ELF-1 (cell line): ENCODE measurements around the gene GRID2IP.
A peak's percentile ranks its signal among the peaks of the same experiment; 100 is the strongest.
"Not testable (repeated sequence)": the region's sequence is repeated elsewhere in the genome, so short reads cannot be mapped to it uniquely, and the experiment has no call there.

Experiments
- DNase-seq: peaks from one replicate; pipeline ENCODE4 v3.0.0-alpha.2; 2016; ENCODE audit warnings: low read depth, low spot score

GRID2IP gene

DNA sequence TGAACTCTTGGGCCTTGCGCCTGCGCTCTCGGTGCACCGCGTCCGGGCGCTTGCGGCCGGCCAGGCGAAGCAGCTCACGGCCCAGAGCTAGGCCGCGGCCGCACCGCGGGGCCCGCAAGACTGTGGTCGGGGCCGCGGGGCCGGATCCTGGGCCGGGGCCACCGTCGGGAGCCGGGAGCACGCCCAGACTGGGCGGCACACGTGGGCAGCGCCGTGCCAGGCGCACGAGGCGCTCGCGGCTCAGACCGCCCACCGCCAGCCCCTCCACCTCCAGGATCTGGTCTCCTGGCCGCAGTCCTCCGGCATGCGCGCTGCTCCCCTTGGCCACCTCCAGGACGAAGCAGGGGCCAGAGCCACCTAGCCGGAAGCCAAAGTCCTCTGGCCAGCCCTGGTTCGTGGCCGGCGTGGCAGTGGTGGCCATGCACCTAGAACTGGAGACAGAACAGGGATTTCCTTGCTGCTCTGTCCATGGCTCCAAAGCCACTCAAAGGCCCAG, at the start of gene GRID2IP:
Gene GRID2IP, minus strand, starts transcription at position 446 of the 496 bp plus-strand sequence. Its CDS starts 25 bp downstream, at position 421.
- no peak for DNase-seq

DNA sequence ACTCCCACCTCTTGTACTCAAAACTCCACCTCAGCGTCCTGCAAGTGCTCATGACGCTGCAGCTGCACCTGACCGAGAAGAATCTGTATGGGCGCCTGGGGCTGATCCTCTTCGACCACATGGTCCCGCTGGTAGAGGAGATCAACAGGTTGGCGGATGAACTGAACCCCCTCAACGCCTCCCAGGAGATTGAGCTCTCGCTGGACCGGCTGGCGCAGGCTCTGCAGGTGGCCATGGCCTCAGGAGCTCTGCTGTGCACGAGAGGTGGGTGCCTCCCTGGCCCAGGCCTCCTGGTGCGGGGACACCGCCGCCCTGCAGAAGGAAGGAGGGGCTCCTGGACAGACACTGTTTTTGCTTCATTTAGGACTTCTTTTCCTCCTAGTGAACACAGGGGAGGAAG, 48.8 kb upstream of the GRID2IP start:
- no peak for DNase-seq

DNA sequence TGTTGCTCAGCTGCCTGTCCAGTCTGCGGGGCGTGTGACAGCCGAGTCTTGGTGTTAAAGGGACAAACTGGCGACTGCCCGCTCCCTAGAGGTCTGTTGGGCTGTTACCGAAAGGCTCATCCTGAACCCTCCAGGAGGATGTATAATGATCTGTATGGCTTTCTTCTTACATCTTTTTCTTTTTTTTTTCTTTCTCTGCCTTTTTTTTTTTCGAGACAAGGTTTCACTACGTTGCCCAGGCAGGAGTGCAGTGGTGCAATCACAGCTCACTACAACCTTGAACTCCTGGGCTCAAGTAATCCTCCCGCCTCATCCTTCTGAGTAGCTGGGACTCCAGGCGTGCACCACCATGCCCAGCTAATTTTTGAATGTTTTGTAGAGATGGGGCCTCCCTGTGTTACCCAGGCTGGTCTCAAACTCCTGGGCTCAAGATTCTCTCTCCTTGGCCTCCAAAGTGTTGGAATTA, 39.4 kb upstream of the GRID2IP start:
- no peak for DNase-seq

DNA sequence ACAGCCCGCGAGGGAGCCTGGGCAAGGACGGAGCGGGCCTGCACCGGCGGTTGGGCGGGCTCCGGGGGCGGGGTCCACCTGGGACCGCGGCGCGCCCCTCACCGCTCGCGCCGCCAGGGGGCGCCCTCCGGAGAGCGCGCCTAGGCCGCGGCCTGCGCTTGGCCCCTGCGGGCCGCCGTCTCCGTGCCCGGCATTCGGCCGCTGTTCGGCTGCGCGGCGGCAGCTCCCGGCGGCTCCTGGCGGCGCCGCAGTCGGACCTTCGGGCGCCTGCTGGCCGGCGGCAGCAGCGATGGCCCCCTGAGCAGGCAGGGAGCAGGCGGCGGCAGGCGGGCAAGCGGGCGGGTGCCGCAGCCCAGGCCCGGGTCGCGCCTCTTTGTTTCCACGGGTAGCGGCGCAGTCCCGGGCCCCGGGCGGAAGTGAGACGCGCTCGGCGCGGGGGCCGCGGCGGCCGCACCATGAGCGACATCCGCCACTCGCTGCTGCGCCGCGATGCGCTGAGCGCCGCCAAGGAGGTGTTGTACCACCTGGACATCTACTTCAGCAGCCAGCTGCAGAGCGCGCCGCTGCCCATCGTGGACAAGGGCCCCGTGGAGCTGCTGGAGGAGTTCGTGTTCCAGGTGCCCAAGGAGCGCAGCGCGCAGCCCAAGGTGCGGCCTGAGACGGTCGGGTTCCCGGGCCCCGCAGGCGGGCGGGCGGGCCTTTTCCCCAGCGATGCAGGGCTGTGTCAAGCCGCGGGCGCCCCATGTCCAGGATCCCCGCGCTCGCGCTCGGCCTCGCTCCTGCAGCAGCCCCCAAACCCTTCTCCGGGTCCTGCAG, 38.8 kb upstream of the GRID2IP start, which contains the start of gene INTS15:
Gene INTS15, plus strand, starts transcription at position 193 of the 816 bp plus-strand sequence. Its CDS starts 263 bp downstream, at position 456.
- peak; percentile 82 for DNase-seq

DNA sequence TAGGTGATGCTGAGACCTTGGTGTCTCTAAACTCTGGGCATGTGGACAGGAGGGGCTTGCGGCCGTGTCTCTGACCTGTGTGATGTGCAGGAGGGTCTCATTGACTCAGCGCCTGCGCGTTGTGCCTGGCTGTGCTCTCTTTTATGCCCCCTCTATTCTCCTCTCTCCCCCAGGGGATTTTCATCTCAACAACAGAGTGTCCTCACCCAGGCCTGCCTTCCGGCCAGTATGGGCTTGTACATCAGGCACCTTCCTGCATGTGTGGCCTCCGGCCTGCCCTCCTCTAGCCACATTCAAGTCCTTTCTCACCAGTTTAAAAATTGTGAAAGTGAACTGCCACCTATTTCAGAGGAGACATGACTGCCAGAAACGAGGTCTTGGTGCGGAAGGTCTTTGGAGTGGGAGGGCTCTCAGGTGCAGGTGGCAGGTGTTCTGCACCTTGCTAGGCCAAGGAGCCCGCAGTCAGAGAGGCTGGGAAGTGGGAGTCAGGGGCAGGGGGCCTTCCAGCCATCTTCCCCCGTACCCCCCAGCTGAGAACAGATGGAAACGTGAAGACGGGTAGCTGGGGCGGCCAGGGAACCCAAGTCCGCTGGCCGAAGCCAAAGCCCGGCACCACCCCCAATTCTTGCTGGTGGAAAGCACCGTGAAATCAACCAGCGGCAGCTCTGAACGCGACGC, 38.0 kb upstream of the GRID2IP start:
- no peak for DNase-seq

DNA sequence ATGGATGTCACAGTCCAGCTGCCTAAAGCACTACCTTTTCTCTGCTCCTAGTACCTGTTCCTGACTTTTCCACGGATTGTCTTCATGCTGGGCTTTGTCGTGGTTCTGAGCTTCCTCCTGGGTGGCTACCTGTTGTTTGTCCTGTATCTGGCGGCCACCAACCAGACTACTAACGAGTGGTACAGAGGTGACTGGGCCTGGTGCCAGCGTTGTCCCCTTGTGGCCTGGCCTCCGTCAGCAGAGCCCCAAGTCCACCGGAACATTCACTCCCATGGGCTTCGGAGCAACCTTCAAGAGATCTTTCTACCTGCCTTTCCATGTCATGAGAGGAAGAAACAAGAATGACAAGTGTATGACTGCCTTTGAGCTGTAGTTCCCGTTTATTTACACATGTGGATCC, 37.3 kb upstream of the GRID2IP start:
- no peak for DNase-seq

DNA sequence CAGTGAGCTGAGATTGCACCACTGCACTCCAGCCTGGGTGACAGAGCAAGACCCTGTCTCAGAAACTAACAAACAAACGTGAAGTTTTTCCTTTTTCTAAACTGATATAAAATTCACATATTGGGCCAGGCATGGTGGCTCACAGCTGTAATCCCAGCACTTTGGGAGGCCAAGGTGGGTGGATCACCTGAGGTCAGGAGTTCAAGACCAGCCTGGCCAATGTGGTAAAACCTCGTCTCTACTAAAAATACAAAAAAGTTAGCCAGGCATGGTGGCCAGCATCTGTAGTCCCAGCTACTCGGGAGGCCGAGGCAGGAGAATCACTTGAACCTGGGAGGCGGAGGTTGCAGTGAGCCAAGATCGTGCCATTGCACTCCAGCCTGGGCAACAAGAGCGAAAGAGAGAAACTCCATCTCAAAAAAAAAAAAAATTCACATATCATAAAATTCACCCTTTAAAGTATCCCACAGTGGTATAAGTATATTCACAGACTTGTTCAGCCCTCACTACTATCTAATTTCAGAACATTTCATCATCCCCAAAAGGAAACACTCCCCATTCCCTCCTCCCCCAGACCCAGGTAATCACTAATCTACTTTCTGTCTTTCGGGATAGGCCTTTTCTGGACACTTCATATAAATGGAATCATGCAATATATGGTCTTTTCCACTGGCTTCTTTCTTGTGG, 34.6 kb upstream of the GRID2IP start:
- DNase-seq, result not testable (repeated sequence)

DNA sequence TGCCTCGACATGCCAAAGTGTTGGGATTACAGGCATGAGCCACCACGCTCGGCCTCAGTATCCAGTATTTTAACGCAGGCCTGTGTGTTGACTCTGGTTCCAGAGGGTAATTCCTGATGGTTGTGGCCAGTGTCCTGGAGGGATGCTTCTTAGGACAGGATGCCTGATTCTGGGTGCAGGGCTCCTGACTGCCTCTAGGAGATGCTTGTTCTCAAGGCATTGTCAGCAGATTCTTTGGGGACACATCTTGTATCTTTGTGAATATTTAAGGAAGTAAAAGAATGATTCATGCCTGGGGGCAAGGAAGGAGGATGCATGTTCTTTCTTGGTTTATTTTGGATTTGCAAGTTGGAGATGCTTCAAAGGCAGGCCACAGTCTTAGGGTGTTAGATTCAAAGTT, 28.2 kb upstream of the GRID2IP start:
- peak; percentile 30 for DNase-seq

DNA sequence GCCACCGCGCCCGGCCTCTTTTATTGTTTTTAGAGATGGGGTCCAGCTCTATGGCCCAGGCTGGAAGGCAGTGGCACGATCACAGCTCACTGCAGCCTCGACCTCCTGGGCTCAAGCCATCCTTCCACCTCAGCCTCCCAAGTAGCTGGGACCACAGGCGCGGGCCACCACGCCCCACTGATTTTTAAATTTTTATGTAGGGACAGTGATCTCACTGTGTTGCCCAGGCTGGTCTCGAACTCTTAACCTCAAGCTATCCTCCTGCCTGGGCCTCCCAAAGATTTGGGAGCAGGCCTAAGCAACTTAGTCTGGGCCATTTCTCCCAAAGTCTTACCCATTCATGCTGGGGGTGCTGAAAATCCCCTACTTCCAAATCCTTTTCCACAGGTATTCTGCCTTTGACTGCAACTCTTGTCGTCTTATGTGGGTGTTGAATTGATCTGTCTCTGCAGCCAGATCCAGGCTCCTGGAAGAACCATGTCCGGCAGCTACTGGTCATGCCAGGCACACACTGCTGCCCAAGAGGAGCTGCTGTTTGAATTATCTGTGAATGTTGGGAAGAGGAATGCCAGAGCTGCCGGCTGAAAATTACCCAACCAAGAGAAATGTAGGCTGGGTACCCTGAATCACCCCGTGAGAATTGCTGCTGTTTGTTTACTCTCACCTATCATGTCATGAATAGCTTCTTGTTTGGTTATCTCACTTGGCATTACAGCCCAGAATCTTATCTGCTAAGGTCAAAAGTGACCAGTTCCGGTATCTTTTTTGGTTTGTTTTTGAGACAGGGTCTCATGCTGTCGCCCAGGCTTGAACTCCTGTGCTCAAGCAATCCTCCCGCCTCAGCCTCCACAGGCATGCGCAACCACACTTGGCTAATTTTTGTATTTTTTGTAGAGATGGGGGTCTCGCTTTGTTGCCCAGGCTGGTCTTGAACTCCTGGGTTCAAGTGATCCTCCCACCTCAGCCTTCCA, 27.1 kb upstream of the GRID2IP start:
- DNase-seq, result no peak

DNA sequence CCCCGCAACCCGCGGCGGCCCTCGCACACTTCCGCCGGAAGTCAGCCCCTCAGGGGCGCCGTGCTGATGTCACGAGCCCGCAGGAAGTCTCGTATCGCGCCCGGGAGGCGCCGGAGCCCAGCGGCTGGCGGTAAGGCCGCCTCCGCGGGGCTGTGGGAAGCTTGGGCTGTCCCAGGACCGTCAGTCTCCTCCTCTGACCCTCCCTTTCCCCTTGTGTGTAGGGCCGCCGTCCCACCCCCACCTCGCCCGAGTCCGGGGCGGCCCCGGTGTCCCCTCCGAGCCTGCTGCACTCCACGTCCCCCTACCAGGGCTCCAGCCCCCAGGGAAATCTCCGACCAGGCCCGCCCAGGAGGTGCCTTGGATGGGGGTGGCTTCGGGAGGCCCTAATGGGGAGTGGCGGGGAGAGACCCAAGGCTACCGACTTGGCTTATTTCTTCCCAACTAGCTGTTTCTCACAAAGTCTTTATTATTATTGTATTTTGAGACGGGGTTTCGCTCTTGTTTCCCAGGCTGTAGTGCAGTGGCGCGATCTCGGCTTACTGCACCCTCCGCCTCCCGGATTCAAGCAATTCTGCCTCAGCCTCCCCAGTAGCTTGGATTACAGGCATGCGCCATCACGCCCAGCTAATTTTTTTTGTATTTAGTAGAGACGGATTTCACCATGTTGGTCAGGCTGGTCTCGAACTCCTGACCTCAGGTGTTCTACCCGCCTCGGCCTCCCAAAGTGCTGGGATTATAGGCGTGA, 26.3 kb upstream of the GRID2IP start, which contains the start of gene ZDHHC4:
Gene ZDHHC4, plus strand, starts transcription at position 86 of the 745 bp plus-strand sequence. CDS start 3,108 bp downstream, outside the sequence.
- peak; percentile 82 for DNase-seq

DNA sequence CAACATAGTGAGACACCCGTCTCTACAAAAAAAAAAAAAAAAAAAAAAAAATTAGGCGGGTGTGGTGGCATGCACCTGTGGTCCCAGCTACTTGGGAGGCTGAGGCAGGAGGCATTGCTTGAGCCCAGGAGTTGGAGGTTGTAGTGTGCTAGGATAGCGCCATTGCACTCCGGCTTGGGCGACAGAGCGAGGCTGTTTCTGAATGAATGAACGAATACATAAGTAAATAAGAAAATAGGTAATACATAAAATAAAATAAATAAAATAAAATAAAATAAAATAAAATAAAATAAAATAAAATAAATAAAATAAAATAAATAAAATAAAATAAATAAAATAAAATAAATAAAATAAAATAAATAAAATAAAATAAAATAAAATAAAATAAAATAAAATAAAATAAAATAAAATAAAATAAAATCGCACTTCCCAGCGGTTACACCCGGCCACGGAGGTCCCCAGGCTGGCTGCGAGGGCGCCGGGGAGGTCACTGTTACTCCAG, 25.7 kb upstream of the GRID2IP start:
- not testable (repeated sequence) for DNase-seq

DNA sequence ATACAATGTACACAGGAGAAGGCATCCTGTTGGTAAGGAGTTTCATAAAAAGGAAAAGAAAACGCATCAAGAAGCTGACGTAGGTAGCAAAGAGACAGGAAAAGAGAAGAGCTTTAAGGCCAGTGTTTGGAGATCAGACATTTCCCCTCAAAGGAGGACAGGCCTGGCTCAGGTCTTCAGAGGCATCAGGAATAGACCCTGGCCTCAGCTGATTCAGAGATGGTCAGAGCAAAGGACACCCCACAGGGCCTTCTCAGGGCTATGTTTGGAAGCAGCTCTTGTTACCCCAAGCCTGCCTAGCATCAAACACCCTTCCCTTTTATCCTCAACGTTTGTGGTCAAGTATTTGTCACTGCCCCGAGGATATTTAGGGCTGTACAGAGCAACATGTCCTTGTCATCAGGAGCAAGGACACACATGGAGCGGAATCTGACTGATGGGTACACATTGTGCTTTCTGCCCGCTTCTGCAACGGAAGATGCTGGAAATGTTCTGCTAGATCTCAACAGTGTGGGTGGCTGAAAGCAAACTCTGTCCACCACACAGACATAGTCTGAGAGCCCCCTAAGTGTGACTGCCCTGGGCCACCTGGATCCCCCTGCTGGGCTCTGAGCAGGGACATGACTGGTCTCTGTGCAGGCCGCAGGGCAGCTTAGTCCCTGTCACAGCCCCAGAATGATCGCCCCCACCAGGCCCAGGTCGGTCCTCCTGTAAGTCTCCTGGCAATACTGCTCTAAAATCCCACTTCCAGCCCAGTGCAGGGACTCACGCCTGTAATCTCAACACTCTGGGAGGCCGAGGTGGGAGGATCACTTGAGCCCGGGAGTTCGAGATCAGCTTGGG, 25.0 kb upstream of the GRID2IP start:
- no peak for DNase-seq

DNA sequence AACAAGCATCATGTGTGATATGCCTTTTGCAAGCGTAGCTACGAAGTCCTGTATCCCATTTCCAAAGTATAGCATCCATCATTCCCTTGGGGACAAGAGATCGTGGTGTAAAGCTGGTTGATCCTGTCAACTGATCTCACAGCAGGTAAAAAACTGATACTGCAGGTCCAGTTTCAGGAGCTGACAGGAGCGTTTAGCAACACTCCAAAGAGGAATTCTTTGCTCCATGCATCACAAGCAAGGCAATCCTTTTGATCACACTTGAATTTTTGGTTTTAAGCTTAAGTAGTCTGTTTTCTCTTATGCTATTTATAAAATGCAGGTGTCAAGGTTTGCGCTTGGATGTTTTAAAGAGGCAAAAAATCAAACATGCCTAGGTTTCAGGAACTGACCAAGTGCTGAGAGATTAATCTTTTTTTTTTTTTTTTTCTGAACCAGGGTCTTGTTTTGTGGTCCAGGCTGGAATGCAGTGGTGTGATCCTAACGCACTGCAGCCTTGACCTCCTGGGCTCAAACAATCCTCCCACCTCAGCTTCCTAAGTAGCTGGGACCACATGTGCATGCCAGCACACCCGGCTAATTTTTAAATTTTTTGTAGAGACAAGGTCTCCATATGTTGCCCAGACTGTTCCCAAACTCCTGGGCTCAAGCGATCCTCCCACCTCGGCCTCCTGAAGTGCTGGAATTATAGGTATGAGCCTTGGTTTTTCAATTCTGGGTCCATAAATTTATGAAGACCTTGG, 24.2 kb upstream of the GRID2IP start:
- DNase-seq, result no peak

DNA sequence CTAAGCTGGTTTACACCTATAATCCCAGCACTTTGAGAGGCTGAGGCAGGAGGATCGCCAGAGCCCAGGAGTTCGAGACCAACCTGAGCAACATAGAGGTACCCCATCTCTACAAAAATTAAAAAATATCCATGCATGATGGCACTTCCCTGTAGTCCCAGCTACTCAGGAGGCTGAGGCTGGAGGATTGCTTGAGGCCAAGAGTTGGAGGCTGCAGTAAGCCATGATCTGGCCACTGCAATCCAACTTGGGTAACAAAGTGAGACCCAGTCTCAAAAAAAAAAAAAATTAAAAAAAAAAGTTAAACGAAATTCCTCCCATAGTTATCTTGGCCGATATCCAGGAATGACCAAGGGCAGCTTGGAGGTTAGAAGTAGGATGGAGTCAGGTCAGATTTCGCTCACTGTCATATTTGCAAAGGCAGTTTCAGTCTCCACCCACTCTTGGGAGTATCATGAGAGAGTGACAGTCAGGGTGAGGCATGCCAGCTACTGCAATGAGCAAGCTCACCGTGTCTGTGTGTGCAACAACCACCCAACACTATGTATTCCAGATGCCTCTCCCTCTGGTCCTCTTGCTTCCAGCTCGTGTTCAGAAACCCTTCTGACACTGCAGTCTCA, 20.0 kb upstream of the GRID2IP start:
- DNase-seq, result no peak

DNA sequence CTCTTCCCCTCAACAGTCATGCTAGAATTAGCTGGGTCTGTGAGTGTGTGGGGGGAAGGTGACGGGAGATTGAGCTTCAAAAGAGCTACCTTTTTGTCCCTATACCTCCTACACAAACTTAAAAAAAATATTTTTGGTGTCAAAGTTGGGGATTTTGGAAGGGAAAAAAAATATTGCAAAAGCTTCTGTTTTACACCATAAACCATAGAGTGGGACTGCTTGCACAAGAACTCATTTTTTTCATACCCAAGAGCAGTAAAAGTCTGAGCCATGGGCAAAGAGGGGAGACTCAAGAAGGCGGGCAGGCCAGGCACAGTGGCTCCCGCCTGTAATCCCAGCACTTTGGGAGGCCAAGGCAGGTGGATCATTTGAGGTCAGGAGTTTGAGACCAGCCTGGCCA, 16.6 kb upstream of the GRID2IP start:
- DNase-seq, result no peak

DNA sequence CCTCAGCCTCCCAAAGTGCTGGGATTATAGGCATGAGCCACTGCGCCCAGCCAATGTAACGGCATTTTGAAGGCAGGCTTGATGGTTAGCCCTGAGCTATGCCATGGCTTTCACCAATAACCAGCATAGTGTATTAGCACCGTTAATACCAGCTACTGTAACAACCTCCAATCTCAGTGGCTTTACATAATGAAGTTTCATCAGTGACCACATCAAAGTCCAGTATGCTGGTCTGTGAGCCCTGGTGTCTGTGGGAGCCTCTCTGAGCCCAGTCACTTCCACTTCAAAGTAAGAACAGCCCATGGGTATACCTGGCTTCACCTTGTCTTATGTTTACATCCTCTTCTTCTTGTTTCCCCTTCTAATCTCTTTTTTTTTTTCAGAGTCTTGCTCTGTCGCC, 14.4 kb upstream of the GRID2IP start:
- no peak for DNase-seq

DNA sequence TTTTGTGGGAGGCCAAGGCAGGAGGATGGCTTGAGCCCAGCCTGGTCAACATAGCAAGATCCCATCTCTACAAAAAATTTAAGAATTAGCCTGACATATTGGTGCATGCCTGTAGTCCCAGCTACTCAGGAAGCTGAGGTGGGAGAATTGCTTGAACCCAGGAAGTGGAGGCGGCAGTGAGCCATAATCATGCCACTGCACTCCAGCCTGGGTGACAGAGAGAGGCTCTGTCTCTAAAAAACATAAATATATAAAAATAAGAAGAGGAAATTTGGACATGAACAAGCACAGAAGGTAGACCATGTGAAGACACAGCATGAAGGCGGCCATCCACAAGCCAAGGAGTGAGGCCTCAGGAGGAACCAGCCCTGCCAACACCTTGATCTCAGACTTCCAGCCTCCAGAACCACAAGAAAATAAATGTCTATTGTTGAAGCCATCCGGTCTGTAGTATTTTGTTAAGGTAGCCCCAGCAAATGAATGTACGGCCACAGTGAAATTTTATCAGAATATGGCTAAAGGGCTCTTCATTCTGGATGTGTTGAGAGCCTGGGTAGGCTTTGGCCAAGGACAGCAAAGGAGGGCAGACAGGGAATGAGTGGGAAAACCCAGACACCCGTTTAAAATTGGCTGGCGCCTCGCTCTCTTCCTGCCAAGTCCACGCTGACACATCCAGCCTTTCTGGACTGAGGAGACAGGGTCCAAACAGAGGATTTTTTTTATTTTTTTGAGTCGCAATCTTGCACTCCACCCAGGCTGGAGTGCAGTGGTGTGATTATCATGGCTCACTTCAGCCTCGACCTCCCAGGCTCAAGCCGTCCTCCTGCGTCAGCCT, 12.9 kb upstream of the GRID2IP start:
- no peak for DNase-seq
